GM20000 (cell line): ENCODE data around the gene IRF2BP1.

ENCODE experiments used
- DNase-seq: peaks from one replicate; pipeline ENCODE4 v3.0.0; 2012; ENCODE audit warnings: low spot score
- TF ChIP-seq, protein P1 (sequence below): IDR thresholded peaks from 2 replicates; pipeline ENCODE4 v1.5.1; 2012; ENCODE audit warnings: mild to moderate bottlenecking, control low read depth; ENCODE audit errors: extremely low read depth, missing control alignments

IRF2BP1 gene

GRCh38 chr19:45863335-45863839 lies 22.6 kb downstream of the IRF2BP1 start:
- TF ChIP-seq, protein P1, sequence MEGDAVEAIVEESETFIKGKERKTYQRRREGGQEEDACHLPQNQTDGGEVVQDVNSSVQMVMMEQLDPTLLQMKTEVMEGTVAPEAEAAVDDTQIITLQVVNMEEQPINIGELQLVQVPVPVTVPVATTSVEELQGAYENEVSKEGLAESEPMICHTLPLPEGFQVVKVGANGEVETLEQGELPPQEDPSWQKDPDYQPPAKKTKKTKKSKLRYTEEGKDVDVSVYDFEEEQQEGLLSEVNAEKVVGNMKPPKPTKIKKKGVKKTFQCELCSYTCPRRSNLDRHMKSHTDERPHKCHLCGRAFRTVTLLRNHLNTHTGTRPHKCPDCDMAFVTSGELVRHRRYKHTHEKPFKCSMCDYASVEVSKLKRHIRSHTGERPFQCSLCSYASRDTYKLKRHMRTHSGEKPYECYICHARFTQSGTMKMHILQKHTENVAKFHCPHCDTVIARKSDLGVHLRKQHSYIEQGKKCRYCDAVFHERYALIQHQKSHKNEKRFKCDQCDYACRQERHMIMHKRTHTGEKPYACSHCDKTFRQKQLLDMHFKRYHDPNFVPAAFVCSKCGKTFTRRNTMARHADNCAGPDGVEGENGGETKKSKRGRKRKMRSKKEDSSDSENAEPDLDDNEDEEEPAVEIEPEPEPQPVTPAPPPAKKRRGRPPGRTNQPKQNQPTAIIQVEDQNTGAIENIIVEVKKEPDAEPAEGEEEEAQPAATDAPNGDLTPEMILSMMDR = no peak

GRCh38 chr19:45862564-45863334 lies 23.2 kb downstream of the IRF2BP1 start, which contains the start of gene SYMPK:
TSS of gene SYMPK (minus strand) at chr19:45863147. CDS start at chr19:45854495, 8,652 bp downstream.
- DNase-seq = peak; percentile 99
- TF ChIP-seq, protein P1 = no peak

More at GRCh38 chr19:45863335-45863839, 22.6 kb downstream of the IRF2BP1 start:
- no peak for DNase-seq

DNA sequence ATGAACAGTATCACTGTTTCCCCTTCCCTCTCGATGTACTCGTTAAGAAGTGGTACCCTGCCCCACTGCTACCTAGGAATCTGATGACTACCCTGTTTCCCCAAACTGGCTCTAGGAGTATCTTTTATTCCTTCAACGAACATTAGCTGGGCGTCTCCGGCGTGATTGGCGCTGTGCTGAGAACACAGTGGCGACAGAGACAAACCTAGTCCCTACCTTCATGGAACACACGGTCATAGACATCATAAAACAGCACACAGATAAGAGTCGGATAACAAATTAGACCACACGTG lies 23.7 kb downstream of the IRF2BP1 start:
- DNase-seq = no peak

DNA sequence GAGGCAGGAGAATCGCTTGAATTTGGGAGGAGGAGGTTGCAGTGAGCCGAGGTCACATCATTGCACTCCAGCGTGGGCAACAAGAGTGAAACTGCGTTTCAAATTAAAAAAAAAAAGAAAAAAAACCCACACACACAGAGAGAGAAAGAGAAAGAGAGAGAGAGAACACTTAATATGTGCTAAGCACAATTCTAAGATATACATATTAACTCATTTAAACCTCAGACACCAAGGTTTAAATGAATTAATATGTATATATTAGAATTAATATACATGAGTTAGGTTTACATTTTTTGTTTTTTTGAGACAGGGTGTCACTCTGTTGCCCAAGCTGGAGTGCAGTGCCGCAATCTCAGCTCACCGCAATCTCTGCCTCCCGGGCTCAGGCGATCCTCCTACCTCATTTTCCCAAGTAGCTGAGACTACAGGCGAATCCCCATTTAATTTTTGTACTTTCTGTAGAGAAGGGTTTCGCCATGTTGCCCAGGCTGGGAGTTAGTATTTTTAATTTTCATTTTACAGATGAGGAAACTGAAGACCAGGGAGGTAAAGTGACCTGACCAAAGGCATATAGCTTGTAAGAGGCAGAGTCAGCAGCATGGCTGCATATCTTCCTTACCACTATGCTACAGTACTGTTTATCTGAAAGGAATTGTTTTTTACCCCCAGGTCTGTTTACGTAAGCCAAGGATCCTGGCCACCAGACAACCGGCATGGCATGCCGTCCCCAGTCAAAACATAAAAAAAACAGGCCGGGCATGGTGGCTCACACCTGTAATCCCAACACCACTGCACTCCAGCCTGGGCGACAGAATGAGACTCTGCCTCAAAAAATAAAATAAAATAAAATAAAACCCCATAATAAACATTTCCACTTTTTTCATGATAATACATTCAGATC lies 25.3 kb downstream of the IRF2BP1 start:
- no peak for DNase-seq
- TF ChIP-seq, protein P1 = no peak

More for the DNA sequence above, 23.7 kb downstream of the IRF2BP1 start:
- TF ChIP-seq, protein P1 = no peak

DNA sequence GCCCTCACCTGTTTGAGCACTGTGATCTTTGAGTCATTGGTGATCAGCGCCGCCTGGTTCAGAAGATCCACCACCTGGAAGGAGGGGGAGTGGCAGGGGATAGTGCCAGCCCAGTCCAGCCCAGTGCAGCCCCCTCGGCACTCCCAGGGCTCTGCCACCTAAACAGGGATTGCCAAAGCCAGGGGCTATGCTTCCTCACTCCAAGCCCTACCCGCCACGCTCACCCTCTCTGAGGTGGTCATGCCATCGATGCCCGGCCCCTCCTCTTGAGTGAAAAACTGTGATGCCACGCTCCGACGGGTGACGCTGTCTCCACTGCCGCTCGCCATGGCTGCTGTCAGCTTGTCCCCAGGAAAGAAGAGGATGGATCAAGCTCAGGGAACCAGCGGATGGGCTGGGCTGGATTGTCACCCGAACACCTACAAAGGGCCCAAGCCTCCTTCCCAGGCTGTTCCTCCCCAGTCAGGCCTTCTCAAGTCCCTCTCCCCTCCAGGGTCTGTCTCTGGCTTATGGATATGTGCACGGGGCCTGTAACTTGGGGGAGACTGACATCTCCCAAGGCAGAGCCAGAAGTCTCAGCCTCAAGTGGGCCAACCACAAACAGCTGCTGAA lies 31.7 kb downstream of the IRF2BP1 start:
- DNase-seq = no peak
- TF ChIP-seq, protein P1 = no peak

DNA sequence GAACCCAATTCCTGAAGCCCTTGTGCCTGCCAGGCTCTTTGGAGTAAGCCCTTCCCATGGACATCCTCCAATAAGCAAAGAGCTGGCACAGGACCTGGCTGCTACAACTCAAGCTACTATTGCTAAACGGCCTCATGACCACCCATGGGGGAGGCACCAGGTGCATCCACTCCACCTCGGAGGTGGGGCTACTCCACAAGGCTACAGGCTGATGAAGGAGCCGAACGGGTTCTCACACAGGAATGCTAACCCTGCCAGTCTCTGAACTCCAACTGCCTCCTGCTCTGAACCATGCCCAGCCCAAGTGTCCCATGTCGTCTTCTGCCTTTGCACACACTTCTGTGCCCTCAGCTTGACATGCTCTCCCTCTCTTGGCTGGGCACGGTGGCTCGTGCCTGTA lies 33.0 kb downstream of the IRF2BP1 start:
- no peak for DNase-seq

More for the DNA sequence above, 33.0 kb downstream of the IRF2BP1 start:
- TF ChIP-seq, protein P1 = no peak
